SK-N-SH (cell line): ENCODE measurements around the gene ZNF467.

Source experiments
- CHD2 ChIP-seq: fragments of 150-350 bp; IDR thresholded peaks from 2 replicates; pipeline ENCODE4 v1.6.1; 2018; ENCODE audit warnings: low read length; ENCODE audit not compliant: partially characterized antibody
- EP300 ChIP-seq, 2 experiments: IDR thresholded peaks; 2 replicates each; pipeline versions ENCODE4 v1.4.0 to v1.6.1; 2012; ENCODE audit warnings: borderline replicate concordance in 1 of 2, low read depth in 1 of 2, low read length in 1 of 2
- JUND ChIP-seq: IDR thresholded peaks from 2 replicates; pipeline ENCODE4 v1.4.0; 2012
- RAD21 ChIP-seq: IDR thresholded peaks from 2 replicates; pipeline ENCODE4 v1.6.1; 2012; ENCODE audit warnings: mild to moderate bottlenecking, low read length
- RFX5 ChIP-seq: IDR thresholded peaks from 2 replicates; pipeline ENCODE4 v1.6.1; 2012; ENCODE audit warnings: mild to moderate bottlenecking, improper control_type of control experiment, low read length
- SMC3 ChIP-seq: IDR thresholded peaks from 2 replicates; pipeline ENCODE4 v1.6.1; 2012; ENCODE audit warnings: low read depth, low read length, improper control_type of control experiment
- TAF1 ChIP-seq: IDR thresholded peaks from 2 replicates; pipeline ENCODE4 v1.6.1; 2012; ENCODE audit warnings: low read depth, mild to moderate bottlenecking, low read length, moderate library complexity, borderline replicate concordance
- YY1 ChIP-seq: IDR thresholded peaks from 2 replicates; pipeline ENCODE4 v1.4.0; 2012; ENCODE audit warnings: low read depth, mild to moderate bottlenecking
- TF ChIP-seq, protein P1 (sequence below): fragments of 200-600 bp; sonication (generic); IDR thresholded peaks from 2 replicates; pipeline ENCODE4 v1.6.1; 2017; ENCODE audit warnings: antibody characterized with exemption, mild to moderate bottlenecking, moderate library complexity
- TF ChIP-seq, protein P2 (sequence below): IDR thresholded peaks from 2 replicates; pipeline ENCODE4 v1.6.1; 2012; ENCODE audit warnings: mild to moderate bottlenecking, low read depth, low read length, moderate library complexity
- TF ChIP-seq, protein P3 (sequence below): IDR thresholded peaks from 2 replicates; pipeline ENCODE4 v1.4.0; 2012; ENCODE audit warnings: low read depth, borderline replicate concordance

DNA sequence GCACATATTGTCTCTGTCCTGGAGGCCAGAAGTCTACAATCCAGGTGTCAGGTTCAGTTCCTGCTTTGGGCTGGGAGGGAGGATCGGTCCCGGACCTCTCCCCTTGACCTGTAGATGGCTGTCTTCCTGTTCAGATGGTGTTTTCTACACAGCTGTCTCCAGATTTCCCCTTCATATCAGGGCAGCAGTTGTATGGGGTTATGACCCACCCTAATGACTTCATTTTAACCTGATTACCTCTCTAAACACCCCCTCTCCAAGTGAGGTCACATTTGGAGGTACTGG is 38.7 kb downstream of the ZNF467 start:
- TF ChIP-seq CHD2: no peak
- no peak for TF ChIP-seq JUND
- TF ChIP-seq, protein P1, sequence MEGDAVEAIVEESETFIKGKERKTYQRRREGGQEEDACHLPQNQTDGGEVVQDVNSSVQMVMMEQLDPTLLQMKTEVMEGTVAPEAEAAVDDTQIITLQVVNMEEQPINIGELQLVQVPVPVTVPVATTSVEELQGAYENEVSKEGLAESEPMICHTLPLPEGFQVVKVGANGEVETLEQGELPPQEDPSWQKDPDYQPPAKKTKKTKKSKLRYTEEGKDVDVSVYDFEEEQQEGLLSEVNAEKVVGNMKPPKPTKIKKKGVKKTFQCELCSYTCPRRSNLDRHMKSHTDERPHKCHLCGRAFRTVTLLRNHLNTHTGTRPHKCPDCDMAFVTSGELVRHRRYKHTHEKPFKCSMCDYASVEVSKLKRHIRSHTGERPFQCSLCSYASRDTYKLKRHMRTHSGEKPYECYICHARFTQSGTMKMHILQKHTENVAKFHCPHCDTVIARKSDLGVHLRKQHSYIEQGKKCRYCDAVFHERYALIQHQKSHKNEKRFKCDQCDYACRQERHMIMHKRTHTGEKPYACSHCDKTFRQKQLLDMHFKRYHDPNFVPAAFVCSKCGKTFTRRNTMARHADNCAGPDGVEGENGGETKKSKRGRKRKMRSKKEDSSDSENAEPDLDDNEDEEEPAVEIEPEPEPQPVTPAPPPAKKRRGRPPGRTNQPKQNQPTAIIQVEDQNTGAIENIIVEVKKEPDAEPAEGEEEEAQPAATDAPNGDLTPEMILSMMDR: no peak
- no peak for TF ChIP-seq RFX5
- TF ChIP-seq TAF1: no peak
- no peak for TF ChIP-seq YY1
- no peak for TF ChIP-seq EP300 (IDR thresholded peaks at IDR 0.05; ENCODE audit: borderline replicate concordance in 1 of 2, low read depth in 1 of 2, low read length in 1 of 2)
- TF ChIP-seq, protein P2, sequence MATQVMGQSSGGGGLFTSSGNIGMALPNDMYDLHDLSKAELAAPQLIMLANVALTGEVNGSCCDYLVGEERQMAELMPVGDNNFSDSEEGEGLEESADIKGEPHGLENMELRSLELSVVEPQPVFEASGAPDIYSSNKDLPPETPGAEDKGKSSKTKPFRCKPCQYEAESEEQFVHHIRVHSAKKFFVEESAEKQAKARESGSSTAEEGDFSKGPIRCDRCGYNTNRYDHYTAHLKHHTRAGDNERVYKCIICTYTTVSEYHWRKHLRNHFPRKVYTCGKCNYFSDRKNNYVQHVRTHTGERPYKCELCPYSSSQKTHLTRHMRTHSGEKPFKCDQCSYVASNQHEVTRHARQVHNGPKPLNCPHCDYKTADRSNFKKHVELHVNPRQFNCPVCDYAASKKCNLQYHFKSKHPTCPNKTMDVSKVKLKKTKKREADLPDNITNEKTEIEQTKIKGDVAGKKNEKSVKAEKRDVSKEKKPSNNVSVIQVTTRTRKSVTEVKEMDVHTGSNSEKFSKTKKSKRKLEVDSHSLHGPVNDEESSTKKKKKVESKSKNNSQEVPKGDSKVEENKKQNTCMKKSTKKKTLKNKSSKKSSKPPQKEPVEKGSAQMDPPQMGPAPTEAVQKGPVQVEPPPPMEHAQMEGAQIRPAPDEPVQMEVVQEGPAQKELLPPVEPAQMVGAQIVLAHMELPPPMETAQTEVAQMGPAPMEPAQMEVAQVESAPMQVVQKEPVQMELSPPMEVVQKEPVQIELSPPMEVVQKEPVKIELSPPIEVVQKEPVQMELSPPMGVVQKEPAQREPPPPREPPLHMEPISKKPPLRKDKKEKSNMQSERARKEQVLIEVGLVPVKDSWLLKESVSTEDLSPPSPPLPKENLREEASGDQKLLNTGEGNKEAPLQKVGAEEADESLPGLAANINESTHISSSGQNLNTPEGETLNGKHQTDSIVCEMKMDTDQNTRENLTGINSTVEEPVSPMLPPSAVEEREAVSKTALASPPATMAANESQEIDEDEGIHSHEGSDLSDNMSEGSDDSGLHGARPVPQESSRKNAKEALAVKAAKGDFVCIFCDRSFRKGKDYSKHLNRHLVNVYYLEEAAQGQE: no peak
- no peak for TF ChIP-seq SMC3
- TF ChIP-seq RAD21: no peak
- TF ChIP-seq, protein P3, sequence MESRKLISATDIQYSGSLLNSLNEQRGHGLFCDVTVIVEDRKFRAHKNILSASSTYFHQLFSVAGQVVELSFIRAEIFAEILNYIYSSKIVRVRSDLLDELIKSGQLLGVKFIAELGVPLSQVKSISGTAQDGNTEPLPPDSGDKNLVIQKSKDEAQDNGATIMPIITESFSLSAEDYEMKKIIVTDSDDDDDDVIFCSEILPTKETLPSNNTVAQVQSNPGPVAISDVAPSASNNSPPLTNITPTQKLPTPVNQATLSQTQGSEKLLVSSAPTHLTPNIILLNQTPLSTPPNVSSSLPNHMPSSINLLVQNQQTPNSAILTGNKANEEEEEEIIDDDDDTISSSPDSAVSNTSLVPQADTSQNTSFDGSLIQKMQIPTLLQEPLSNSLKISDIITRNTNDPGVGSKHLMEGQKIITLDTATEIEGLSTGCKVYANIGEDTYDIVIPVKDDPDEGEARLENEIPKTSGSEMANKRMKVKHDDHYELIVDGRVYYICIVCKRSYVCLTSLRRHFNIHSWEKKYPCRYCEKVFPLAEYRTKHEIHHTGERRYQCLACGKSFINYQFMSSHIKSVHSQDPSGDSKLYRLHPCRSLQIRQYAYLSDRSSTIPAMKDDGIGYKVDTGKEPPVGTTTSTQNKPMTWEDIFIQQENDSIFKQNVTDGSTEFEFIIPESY: no peak
